Activated CD8-positive, alpha-beta memory T cell treated with anti-CD3 and anti-CD28 coated beads for 48 hours (primary cell): Measurements from ENCODE around the gene NOL3.
A peak's percentile ranks its signal among the peaks of the same experiment; 100 is the strongest.
"Not testable (repeated sequence)": the region's sequence is repeated elsewhere in the genome, so short reads cannot be mapped to it uniquely, and the experiment has no call there.

Experiments
- DNase-seq, 3 experiments: peaks; one replicate each; pipeline ENCODE4 v3.0.0-alpha.2; 2020; ENCODE audit warnings: low read depth in 2 of 3, low spot score in 2 of 3

Gene NOL3

GRCh38 chr16:67170168-67170948, at the start of gene NOL3:
NOL3 (plus strand) TSS chr16:67170538.
- DNase-seq, result peak in 1 of 3 experiments; percentile 42

- DNase-seq, result not testable (repeated sequence)
These were observed 47.5 kb upstream of the NOL3 start for GRCh38 chr16:67122799-67123198.

- no peak for DNase-seq
These were observed 41.9 kb upstream of the NOL3 start for GRCh38 chr16:67128417-67128816.

- no peak for DNase-seq
These were observed 41.5 kb upstream of the NOL3 start for GRCh38 chr16:67128887-67129286.

GRCh38 chr16:67129422-67129821, 40.9 kb upstream of the NOL3 start:
- no peak for DNase-seq

- no peak for DNase-seq
These were observed 32.7 kb upstream of the NOL3 start for GRCh38 chr16:67137605-67138004.

GRCh38 chr16:67141391-67141790, 28.9 kb upstream of the NOL3 start:
- DNase-seq, result no peak

- DNase-seq, result no peak
These were observed 28.0 kb upstream of the NOL3 start for GRCh38 chr16:67142342-67142741.

- no peak for DNase-seq
These were observed 25.4 kb upstream of the NOL3 start for GRCh38 chr16:67144943-67145342.

GRCh38 chr16:67145746-67146145, 24.6 kb upstream of the NOL3 start:
- no peak for DNase-seq

- no peak for DNase-seq
These were observed 23.6 kb upstream of the NOL3 start for GRCh38 chr16:67146523-67147357.

GRCh38 chr16:67147437-67148140, 22.7 kb upstream of the NOL3 start:
- no peak for DNase-seq

- DNase-seq, result no peak
These were observed 22.1 kb upstream of the NOL3 start for GRCh38 chr16:67148221-67148620.

- DNase-seq, result no peak
These were observed 21.6 kb upstream of the NOL3 start for GRCh38 chr16:67148656-67149275.

- DNase-seq, result no peak
These were observed 20.9 kb upstream of the NOL3 start for GRCh38 chr16:67149276-67150046.

GRCh38 chr16:67150047-67150832, 20.1 kb upstream of the NOL3 start:
- no peak for DNase-seq

GRCh38 chr16:67150833-67151396, 19.4 kb upstream of the NOL3 start, which contains the start of gene B3GNT9:
B3GNT9 (minus strand) TSS chr16:67150998; CDS start chr16:67150485, 513 bp downstream.
- no peak for DNase-seq

- DNase-seq, result no peak
These were observed 18.8 kb upstream of the NOL3 start for GRCh38 chr16:67151431-67152097.
